DOHH2 (cell line): Measurements from ENCODE around the gene ARMC9.

Experiments used
- CTCF ChIP-seq: fragments of 200-600 bp; sonication (generic); IDR thresholded peaks from one replicate; pipeline ENCODE4 v1.5.1; 2014; ENCODE audit warnings: antibody characterized with exemption, mild to moderate bottlenecking, low read depth, low read length; ENCODE audit not compliant: poor library complexity, severe bottlenecking
- EZH2phosphoT487 ChIP-seq: fragments of 200-600 bp; sonication (generic); IDR thresholded peaks from 2 replicates; pipeline ENCODE4 v1.6.1; 2017; ENCODE audit warnings: borderline replicate concordance, mild to moderate bottlenecking, antibody characterized with exemption, low read length, moderate library complexity, mixed read lengths

GRCh38 chr2:231315896-231316295 lies 117.5 kb downstream of the ARMC9 start:
- TF ChIP-seq CTCF (no peak), EZH2phosphoT487 (no peak)
